ENCODE measurements around the gene AKAP13.

DNA sequence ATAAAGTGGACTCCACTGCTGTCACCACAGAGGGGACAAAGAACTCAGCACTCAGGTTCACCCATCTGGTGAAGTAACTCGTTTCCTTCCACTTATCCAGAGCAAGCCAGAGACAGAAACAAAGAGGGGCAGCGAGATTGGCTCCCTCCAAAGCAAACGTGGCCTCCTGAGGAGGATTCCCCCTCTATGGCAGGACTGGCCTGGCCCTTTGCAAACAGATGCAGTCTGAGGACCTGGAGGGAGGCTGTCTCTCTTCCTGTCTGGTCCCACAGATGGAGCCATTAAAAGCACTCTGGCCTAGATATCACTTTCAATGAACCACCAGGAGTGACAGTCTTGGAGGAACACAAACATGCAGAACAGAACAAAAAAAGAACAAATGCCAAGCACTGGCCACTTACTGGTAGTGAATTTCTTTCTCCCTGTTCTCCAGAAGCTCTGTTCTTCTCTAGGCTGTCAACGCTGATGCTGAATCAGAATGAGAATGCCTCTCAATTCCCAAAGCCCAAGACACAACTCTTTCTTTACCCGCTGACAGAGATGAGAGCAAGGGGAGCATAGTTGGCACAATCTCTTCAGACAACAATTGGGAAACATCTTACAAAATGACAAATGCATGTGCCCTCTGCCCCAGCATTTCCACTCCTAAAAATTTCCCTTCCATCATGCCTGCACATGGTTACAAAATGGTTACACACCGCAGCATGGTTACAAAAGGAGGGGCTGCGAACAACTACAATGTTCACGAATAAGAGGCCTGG, 400.0 kb downstream of the AKAP13 start:
- TF ChIP-seq, protein P1, sequence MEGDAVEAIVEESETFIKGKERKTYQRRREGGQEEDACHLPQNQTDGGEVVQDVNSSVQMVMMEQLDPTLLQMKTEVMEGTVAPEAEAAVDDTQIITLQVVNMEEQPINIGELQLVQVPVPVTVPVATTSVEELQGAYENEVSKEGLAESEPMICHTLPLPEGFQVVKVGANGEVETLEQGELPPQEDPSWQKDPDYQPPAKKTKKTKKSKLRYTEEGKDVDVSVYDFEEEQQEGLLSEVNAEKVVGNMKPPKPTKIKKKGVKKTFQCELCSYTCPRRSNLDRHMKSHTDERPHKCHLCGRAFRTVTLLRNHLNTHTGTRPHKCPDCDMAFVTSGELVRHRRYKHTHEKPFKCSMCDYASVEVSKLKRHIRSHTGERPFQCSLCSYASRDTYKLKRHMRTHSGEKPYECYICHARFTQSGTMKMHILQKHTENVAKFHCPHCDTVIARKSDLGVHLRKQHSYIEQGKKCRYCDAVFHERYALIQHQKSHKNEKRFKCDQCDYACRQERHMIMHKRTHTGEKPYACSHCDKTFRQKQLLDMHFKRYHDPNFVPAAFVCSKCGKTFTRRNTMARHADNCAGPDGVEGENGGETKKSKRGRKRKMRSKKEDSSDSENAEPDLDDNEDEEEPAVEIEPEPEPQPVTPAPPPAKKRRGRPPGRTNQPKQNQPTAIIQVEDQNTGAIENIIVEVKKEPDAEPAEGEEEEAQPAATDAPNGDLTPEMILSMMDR (IDR thresholded peaks at IDR 0.05): no peak
- TF ChIP-seq EP300 (IDR thresholded peaks at IDR 0.05): no peak
- no peak for TF ChIP-seq POLR2A (IDR thresholded peaks at IDR 0.05)
- TF ChIP-seq POLR2AphosphoS5 (IDR thresholded peaks at IDR 0.05): no peak
